ENCODE data around the gene PILRA. TPM values are rescaled to one million over a fixed set of nuclear protein-coding genes. Genes with fewer than 3 reads are reported as not detected.

The PILRA gene
- total and polyA plus RNA-seq, 10 of the 15 experiments (the other 5 are each of a cell fraction or from before 2014, with no cell fraction given): 6.6 to 43.3 (median 11.5) TPM

DNA sequence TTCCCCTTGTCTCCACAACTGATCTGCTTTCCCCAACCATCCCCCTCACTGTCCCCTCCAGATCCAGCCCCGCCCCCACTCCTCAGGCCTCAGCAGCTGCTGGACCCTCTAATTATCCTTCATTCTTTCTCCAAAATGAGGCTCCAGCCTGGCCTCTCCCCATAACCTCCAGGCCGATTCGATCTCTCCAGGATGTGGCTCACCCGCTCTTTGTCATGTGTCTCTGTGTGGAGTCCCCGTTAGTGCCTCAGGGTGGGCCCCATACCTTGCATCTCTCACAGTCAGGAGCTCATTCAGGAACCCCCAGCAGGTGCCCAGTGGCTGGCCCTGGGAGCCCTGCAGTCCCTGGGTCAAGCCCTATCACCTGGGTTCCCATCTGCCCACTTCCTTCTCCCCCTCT is 1.3 kb downstream of the PILRA start:
- Histone ChIP-seq H3K4me1 (ENCODE audit: control insufficient read depth, insufficient read depth, low read length) (peaks cover 28% of the 10 kb centered on the region), H2AFZ (ENCODE audit: control insufficient read depth, low read depth, low read length) (peak overlapping the region; percentile 8; the same call in 1 of the 2 replicates), H3K27ac (ENCODE audit: control insufficient read depth, insufficient read depth) (peak overlapping the region; percentile 78), H3K79me2 (ENCODE audit: control insufficient read depth, insufficient read depth, low read length) (peaks cover 22% of the 10 kb centered on the region), H3K4me2 (ENCODE audit: control insufficient read depth, insufficient read depth) (peak overlapping the region; percentile 82), H4K20me1 (ENCODE audit: control insufficient read depth, insufficient read depth) (no peaks in the 10 kb centered on the region), H3K36me3 (ENCODE audit: control insufficient read depth in 2 of 2, insufficient read depth in 2 of 2, low read length in 1 of 2) (no peaks in the 10 kb centered on the region), H3K9ac (ENCODE audit: control insufficient read depth, insufficient read depth, low read length) (peak overlapping the region; percentile 80), H3K9me3 (replicated peaks; ENCODE audit: control insufficient read depth, insufficient read depth, low read length) (no peaks in the 10 kb centered on the region), H3K27me3 (replicated peaks in 1 of 2; ENCODE audit: control insufficient read depth in 2 of 2, insufficient read depth in 2 of 2, low read length in 1 of 2) (no peaks in the 10 kb centered on the region), H3K4me3 (peak overlapping the region; percentile 61)
- intact Hi-C loops (cut with micrococcal nuclease; ENCODE audit: unreplicated experiment): loop anchor here (2.0 kb wide), 3 partner anchors 22 to 76 kb away; no protein-coding TSS in a partner anchor
- FAIRE-seq (no peak), ATAC-seq (peak; percentile 68), DNase-seq (ENCODE audit: low read depth, low spot score) (no peak)
- ChIA-PET CTCF (interaction anchor here (0.6 to 10.0 kb wide), 33 partner anchors 8 to 331 kb away, joined by 3 to 134 read pairs (median 5); partner anchors contain the start of genes POP7, TSC22D4 and ZCWPW1), SMC1A (ENCODE audit: uncharacterized antibody, unreplicated experiment) (interaction anchor here (0.7 to 3.9 kb wide), 20 partner anchors 9 to 237 kb away, joined by 3 to 65 read pairs (median 7); partner anchors contain the start of gene ZCWPW1), POLR2A (interaction anchor here (0.5 to 3.7 kb wide), 16 partner anchors 9 to 104 kb away, joined by 3 to 30 read pairs (median 5); partner anchors contain the start of genes PPP1R35, TSC22D4 and ZCWPW1), RAD21 (ENCODE audit: unreplicated experiment) (interaction anchor here (0.8 to 4.8 kb wide), 24 partner anchors 8 to 242 kb away, joined by 3 to 89 read pairs (median 6); partner anchors contain the start of genes MEPCE, TSC22D4 and ZCWPW1)
- 36% methylated on average over 5 of the region's 5 CpGs for WGBS (ENCODE audit: insufficient coverage, insufficient replicate concordance, low lambda C conversion rate, missing lambda C conversion rate)
- TF ChIP-seq ZBED1 (IDR thresholded peaks at IDR 0.05; ENCODE audit: borderline replicate concordance) (no peak), NR2F1 (conservative IDR thresholded peaks at IDR 0.05) (0 out of 2 replicates have a peak, but pooled peaks have one; percentile 12), BHLHE40 (IDR thresholded peaks at IDR 0.05; ENCODE audit: borderline replicate concordance in 1 of 2, low read depth in 2 of 2, low read length in 1 of 2) (peak in 1 of 2 experiments; percentile 15; a peak in 1 of 4 replicates), NBN (IDR thresholded peaks at IDR 0.05) (0 out of 2 replicates have a peak, but pooled peaks have one; percentile 2), SMC3 (IDR thresholded peaks at IDR 0.05; ENCODE audit: borderline replicate concordance, low read length) (no peak), GATAD2B (conservative IDR thresholded peaks at IDR 0.05; ENCODE audit: low read depth) (no peak)
- TF ChIP-seq, protein P1, sequence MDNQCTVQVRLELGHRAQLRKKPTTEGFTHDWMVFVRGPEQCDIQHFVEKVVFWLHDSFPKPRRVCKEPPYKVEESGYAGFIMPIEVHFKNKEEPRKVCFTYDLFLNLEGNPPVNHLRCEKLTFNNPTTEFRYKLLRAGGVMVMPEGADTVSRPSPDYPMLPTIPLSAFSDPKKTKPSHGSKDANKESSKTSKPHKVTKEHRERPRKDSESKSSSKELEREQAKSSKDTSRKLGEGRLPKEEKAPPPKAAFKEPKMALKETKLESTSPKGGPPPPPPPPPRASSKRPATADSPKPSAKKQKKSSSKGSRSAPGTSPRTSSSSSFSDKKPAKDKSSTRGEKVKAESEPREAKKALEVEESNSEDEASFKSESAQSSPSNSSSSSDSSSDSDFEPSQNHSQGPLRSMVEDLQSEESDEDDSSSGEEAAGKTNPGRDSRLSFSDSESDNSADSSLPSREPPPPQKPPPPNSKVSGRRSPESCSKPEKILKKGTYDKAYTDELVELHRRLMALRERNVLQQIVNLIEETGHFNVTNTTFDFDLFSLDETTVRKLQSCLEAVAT (IDR thresholded peaks at IDR 0.05): 0 out of 2 replicates have a peak, but pooled peaks have one; percentile 9
- TF ChIP-seq, protein P2, sequence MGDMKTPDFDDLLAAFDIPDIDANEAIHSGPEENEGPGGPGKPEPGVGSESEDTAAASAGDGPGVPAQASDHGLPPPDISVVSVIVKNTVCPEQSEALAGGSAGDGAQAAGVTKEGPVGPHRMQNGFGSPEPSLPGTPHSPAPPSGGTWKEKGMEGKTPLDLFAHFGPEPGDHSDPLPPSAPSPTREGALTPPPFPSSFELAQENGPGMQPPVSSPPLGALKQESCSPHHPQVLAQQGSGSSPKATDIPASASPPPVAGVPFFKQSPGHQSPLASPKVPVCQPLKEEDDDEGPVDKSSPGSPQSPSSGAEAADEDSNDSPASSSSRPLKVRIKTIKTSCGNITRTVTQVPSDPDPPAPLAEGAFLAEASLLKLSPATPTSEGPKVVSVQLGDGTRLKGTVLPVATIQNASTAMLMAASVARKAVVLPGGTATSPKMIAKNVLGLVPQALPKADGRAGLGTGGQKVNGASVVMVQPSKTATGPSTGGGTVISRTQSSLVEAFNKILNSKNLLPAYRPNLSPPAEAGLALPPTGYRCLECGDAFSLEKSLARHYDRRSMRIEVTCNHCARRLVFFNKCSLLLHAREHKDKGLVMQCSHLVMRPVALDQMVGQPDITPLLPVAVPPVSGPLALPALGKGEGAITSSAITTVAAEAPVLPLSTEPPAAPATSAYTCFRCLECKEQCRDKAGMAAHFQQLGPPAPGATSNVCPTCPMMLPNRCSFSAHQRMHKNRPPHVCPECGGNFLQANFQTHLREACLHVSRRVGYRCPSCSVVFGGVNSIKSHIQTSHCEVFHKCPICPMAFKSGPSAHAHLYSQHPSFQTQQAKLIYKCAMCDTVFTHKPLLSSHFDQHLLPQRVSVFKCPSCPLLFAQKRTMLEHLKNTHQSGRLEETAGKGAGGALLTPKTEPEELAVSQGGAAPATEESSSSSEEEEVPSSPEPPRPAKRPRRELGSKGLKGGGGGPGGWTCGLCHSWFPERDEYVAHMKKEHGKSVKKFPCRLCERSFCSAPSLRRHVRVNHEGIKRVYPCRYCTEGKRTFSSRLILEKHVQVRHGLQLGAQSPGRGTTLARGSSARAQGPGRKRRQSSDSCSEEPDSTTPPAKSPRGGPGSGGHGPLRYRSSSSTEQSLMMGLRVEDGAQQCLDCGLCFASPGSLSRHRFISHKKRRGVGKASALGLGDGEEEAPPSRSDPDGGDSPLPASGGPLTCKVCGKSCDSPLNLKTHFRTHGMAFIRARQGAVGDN (IDR thresholded peaks at IDR 0.05): peak; percentile 38; the same call in 1 of the 2 replicates
- in situ Hi-C loops (cut with MboI): no loop called here
- no TSS peak for BruUV-seq (replicated peaks)
